Measurements from ENCODE around the gene TMEM114.

The TMEM114 gene

GRCh38 chr16:8611886-8612600 lies 21.7 kb upstream of the TMEM114 start:
- DNase-seq (ENCODE audit: low read depth in 2 of 2, low spot score in 1 of 2) = no peak

- no peak for DNase-seq (ENCODE audit: low read depth in 2 of 2, low spot score in 1 of 2)
Observed at GRCh38 chr16:8611122-8611521, 20.8 kb upstream of the TMEM114 start.

GRCh38 chr16:8607214-8607613 lies 16.9 kb upstream of the TMEM114 start:
- DNase-seq (ENCODE audit: low read depth in 2 of 2, low spot score in 1 of 2) = no peak

- DNase-seq (ENCODE audit: low read depth in 2 of 2, low spot score in 1 of 2) = no peak
Observed at GRCh38 chr16:8605554-8605953, 15.2 kb upstream of the TMEM114 start.

- no peak for DNase-seq (ENCODE audit: low read depth in 2 of 2, low spot score in 1 of 2)
Observed at GRCh38 chr16:8600144-8600775, 9.9 kb upstream of the TMEM114 start.

- no peak for DNase-seq (ENCODE audit: low read depth in 2 of 2, low spot score in 1 of 2)
Observed at GRCh38 chr16:8596581-8596980, 6.3 kb upstream of the TMEM114 start.

GRCh38 chr16:8595783-8596182 lies 5.5 kb upstream of the TMEM114 start:
- no peak for DNase-seq (ENCODE audit: low read depth in 2 of 2, low spot score in 1 of 2)

GRCh38 chr16:8594149-8594666 lies 3.9 kb upstream of the TMEM114 start:
- no peak for DNase-seq (ENCODE audit: low read depth in 2 of 2, low spot score in 1 of 2)

- DNase-seq (ENCODE audit: low read depth in 2 of 2, low spot score in 1 of 2) = no peak
Observed at GRCh38 chr16:8591451-8591850, 1.1 kb upstream of the TMEM114 start.

GRCh38 chr16:8590811-8591210 lies 500 bp upstream of the TMEM114 start:
- no peak for DNase-seq (ENCODE audit: low read depth in 2 of 2, low spot score in 1 of 2)

GRCh38 chr16:8589057-8589899 lies 1.0 kb downstream of the TMEM114 start:
- DNase-seq (ENCODE audit: low read depth in 2 of 2, low spot score in 1 of 2) = no peak

- no peak for DNase-seq (ENCODE audit: low read depth in 2 of 2, low spot score in 1 of 2)
Observed at GRCh38 chr16:8588682-8589056, 1.6 kb downstream of the TMEM114 start.

GRCh38 chr16:8587065-8587464 lies 3.2 kb downstream of the TMEM114 start:
- DNase-seq (ENCODE audit: low read depth in 2 of 2, low spot score in 1 of 2) = no peak

- no peak for DNase-seq (ENCODE audit: low read depth in 2 of 2, low spot score in 1 of 2)
Observed at GRCh38 chr16:8585857-8586256, 4.5 kb downstream of the TMEM114 start.

- no peak for DNase-seq (ENCODE audit: low read depth in 2 of 2, low spot score in 1 of 2)
Observed at GRCh38 chr16:8585041-8585440, 5.3 kb downstream of the TMEM114 start.

- no peak for DNase-seq (ENCODE audit: low read depth in 2 of 2, low spot score in 1 of 2)
Observed at GRCh38 chr16:8583732-8584131, 6.6 kb downstream of the TMEM114 start.

GRCh38 chr16:8583199-8583598 lies 7.1 kb downstream of the TMEM114 start:
- DNase-seq (ENCODE audit: low read depth in 2 of 2, low spot score in 1 of 2) = no peak

- DNase-seq (ENCODE audit: low read depth in 2 of 2, low spot score in 1 of 2) = no peak
Observed at GRCh38 chr16:8581831-8582580, 8.3 kb downstream of the TMEM114 start.

- no peak for DNase-seq (ENCODE audit: low read depth in 2 of 2, low spot score in 1 of 2)
Observed at GRCh38 chr16:8579559-8579958, 10.8 kb downstream of the TMEM114 start.

- no peak for DNase-seq (ENCODE audit: low read depth in 2 of 2, low spot score in 1 of 2)
Observed at GRCh38 chr16:8577678-8578304, 12.5 kb downstream of the TMEM114 start.
